ENCODE data around the gene NUFIP2.

DNA sequence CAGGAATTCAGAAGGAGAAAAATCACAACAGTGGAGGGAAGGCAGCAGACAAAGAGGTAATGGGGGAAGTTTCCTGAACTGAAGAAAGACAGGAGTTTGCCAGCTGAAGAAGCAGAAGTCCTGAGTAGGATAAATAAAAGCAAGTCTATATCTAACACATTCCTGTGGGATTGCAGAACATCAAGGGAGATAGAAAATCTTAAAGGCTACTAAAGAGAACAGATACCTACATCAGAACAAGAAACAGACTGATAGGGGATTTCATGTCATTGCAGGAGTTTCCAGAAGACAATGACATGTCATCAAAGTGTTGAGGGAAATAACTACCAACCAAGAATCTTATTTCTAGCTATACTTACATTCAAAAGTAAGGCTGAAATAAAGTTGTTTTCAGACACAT, 68.6 kb downstream of the NUFIP2 start:
- TF ChIP-seq, protein P1, sequence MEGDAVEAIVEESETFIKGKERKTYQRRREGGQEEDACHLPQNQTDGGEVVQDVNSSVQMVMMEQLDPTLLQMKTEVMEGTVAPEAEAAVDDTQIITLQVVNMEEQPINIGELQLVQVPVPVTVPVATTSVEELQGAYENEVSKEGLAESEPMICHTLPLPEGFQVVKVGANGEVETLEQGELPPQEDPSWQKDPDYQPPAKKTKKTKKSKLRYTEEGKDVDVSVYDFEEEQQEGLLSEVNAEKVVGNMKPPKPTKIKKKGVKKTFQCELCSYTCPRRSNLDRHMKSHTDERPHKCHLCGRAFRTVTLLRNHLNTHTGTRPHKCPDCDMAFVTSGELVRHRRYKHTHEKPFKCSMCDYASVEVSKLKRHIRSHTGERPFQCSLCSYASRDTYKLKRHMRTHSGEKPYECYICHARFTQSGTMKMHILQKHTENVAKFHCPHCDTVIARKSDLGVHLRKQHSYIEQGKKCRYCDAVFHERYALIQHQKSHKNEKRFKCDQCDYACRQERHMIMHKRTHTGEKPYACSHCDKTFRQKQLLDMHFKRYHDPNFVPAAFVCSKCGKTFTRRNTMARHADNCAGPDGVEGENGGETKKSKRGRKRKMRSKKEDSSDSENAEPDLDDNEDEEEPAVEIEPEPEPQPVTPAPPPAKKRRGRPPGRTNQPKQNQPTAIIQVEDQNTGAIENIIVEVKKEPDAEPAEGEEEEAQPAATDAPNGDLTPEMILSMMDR (conservative IDR thresholded peaks at IDR 0.05 in 1 of 2, IDR thresholded peaks at IDR 0.05 in 1 of 2; ENCODE audit: extremely low read depth in 1 of 2, insufficient read depth in 1 of 2, low read depth in 1 of 2, low read length in 2 of 2), result no peak
- TF ChIP-seq EZH2 (IDR thresholded peaks at IDR 0.05; ENCODE audit: borderline replicate concordance, low read length), result no peak

Measured in mammary epithelial cell (primary cell).